Bronchial epithelial cell (primary cell): ENCODE measurements around the gene RAB3D. TPM values are rescaled to one million over a fixed set of nuclear protein-coding genes. Genes with fewer than 3 reads are reported as not detected.

Experiments
- DNase-seq: peaks from one replicate; pipeline ENCODE4 v3.0.0-alpha.2; 2010; ENCODE audit warnings: low read depth
- FAIRE-seq: peaks from 2 replicates; lab custom pipeline; 2011; peaks lifted over from hg19 to GRCh38; lab: Jason Lieb, UNC
- H3K27me3 ChIP-seq: 2 replicates; pipeline ENCODE4 v1.5.1; 2011; ENCODE audit warnings: low read length; ENCODE audit not compliant: control insufficient read depth, insufficient read depth
- H3K36me3 ChIP-seq: 2 replicates; pipeline ENCODE4 v1.5.1; 2011; ENCODE audit warnings: low read length; ENCODE audit not compliant: control insufficient read depth, insufficient read depth
- H3K4me3 ChIP-seq: 2 replicates; pipeline ENCODE4 v1.5.1; 2011; ENCODE audit warnings: mild to moderate bottlenecking, low read depth, low read length, control low read depth
- total RNA-seq: library from RNA; depleted of rRNA; stranded (reverse); fragments of >200 nt; gene quantifications from 2 replicates; pipeline ENCODE4 v1.2.1, GENCODE V29; 2014
- TF ChIP-seq, protein P1 (sequence below): IDR thresholded peaks from 2 replicates; pipeline ENCODE4 v1.5.1; 2011; ENCODE audit warnings: mild to moderate bottlenecking, moderate library complexity, low read length, control low read depth, inconsistent platforms; ENCODE audit not compliant: insufficient read depth, severe bottlenecking

RAB3D gene
- total RNA-seq, 1 donor from 2014 or later = 37.4 TPM

DNA sequence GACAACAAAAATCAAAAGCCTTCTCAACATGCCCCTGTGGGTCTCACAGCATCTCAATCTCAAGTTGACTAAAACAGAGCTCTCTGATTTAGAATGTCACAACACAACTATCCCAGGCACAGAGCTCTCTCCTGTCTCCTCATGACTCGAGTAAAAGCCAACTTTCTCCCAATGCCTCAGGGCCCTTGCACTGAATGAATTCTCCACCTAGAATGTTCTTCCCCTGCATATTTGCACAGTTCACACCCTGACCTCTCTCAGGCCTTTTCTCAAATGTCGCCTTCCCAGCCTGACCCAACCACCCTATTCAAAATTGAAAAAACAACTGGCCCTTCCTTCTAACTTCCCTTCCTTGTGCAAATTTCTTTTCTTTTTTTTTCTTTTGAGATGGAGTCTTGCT is 31.3 kb upstream of the RAB3D start:
- DNase-seq (no peak), FAIRE-seq (no peak)
- TF ChIP-seq, protein P1, sequence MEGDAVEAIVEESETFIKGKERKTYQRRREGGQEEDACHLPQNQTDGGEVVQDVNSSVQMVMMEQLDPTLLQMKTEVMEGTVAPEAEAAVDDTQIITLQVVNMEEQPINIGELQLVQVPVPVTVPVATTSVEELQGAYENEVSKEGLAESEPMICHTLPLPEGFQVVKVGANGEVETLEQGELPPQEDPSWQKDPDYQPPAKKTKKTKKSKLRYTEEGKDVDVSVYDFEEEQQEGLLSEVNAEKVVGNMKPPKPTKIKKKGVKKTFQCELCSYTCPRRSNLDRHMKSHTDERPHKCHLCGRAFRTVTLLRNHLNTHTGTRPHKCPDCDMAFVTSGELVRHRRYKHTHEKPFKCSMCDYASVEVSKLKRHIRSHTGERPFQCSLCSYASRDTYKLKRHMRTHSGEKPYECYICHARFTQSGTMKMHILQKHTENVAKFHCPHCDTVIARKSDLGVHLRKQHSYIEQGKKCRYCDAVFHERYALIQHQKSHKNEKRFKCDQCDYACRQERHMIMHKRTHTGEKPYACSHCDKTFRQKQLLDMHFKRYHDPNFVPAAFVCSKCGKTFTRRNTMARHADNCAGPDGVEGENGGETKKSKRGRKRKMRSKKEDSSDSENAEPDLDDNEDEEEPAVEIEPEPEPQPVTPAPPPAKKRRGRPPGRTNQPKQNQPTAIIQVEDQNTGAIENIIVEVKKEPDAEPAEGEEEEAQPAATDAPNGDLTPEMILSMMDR = no peak
- Histone ChIP-seq H3K27me3 (no peaks in the 10 kb centered on the region), H3K4me3 (no peak overlapping the region), H3K36me3 (peaks cover 4% of the 10 kb centered on the region)

DNA sequence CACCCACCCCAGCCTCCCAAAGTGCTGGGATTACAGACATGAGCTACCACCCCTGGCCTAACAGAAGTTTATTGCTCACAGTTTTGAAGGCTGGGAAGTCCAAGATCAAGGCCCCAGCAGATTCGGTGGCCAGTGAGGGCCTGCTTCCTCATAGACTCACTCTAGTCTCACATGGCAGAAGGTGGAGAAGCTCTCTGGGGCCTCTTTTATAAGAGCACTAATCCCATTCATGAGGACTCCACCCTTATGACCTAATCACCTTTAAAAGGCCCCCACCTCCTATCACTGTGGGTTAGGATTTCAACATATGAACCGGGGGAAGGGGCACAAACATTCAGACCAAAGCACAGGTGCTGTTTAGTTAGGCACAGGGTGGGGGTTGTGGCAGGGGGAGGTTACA is 28.1 kb upstream of the RAB3D start:
- FAIRE-seq = no peak
- TF ChIP-seq, protein P1 = no peak
- H3K27me3 ChIP-seq = no peaks in the 10 kb centered on the region
- no peak for DNase-seq
- H3K36me3 ChIP-seq = peaks cover 13% of the 10 kb centered on the region
- no peak overlapping the region for H3K4me3 ChIP-seq

DNA sequence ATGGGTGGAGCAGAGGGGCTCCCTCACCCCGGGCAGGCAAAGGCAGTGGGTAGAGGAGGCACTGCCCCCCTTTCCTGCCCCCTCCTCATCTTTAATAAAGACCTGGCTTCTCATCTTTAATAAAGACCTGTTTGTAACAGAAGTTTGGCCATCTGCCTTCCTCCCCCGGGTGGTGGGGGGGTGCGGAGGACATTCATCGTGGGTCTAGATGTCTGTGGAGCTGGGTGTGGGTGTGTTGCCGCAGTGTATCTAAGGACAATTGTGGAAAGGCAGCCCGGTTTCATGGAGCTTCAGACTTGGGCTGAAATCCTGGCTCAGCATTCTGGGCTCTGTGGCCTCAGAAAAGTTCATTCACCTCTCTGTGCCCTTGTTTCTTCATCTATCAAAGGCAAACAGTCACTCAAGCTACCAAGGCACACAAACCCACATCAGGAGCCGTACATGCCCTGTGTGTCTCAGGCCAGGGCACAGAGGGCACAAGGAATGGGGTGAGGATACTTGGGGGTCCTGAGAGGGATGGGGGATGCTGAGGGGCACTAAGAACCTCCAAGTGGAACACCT is 26.2 kb upstream of the RAB3D start:
- FAIRE-seq = no peak
- Histone ChIP-seq H3K4me3 (no peak overlapping the region), H3K27me3 (no peaks in the 10 kb centered on the region), H3K36me3 (peaks cover 14% of the 10 kb centered on the region)
- TF ChIP-seq, protein P1 = no peak
- no peak for DNase-seq

DNA sequence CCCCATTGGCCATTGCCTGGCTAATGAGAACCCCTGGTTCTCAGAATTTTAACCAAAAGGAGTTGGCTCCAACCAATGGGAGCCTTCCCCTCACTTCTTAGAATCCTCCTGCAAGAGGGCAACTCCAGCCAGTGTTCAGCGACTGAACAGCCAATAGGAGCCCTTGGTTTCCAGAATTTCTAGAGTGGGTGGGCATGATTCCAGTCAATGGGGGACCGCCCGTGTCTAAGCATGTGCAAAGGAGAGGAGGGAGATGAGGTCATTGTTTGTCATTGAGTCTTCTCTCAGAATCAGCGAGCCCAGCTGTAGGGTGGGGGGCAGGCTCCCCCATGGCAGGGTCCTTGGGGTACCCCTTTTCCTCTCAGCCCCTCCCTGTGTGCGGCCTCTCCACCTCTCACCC is 25.5 kb upstream of the RAB3D start:
- H3K4me3 ChIP-seq = no peak overlapping the region
- no peak for FAIRE-seq
- no peaks in the 10 kb centered on the region for H3K27me3 ChIP-seq
- peaks cover 14% of the 10 kb centered on the region for H3K36me3 ChIP-seq
- TF ChIP-seq, protein P1 = no peak
- no peak for DNase-seq

DNA sequence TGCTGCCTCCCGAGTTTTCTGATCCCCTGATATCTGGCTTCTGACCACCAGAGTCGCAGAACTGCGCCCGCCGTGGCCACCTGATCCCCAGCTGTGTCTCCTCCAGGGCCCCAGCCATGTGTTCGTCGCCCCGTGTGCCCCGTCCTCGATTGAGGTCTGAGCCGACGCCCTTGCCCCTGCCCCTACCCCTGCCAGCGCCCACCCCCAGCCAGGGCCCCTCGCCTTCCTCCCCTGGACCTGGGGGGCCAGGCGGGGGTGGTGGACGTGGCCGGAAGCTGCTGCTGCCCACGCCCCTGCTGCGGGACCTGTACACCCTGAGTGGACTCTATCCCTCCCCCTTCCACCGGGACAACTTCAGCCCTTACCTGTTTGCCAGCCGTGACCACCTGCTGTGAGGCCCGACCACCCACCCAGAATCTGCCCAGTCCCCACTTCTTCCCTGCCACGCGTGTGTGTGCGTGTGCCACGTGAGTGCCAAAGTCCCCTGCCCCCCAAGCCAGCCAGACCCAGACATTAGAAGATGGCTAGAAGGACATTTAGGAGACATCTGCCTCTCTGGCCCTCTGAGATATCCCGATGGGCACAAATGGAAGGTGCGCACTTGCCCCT is 24.9 kb upstream of the RAB3D start:
- DNase-seq = no peak
- FAIRE-seq = no peak
- no peak overlapping the region for H3K4me3 ChIP-seq
- TF ChIP-seq, protein P1 = no peak
- peaks cover 13% of the 10 kb centered on the region for H3K36me3 ChIP-seq
- H3K27me3 ChIP-seq = no peaks in the 10 kb centered on the region

DNA sequence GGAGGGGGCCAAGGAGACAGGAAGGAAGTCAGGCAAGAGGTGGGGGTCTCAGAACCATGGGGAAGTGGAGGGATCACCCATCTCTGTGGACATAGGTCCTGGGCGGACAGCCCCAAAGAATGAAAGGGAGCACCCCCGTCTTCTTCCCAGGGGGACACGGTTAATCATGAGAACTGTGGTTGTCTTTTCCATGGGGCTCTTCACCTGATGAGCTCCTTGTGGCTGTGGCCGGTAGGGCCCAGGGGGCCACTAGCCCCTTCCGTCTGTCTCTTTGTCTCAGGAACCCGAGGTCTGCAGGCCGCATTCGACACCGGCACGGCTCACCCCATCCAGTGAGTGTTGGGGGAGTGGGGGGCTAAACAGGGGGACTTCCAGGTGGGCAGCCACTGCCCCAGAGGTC is 24.4 kb upstream of the RAB3D start:
- TF ChIP-seq, protein P1 = no peak
- FAIRE-seq (no peak), DNase-seq (no peak)
- Histone ChIP-seq H3K27me3 (no peaks in the 10 kb centered on the region), H3K4me3 (no peak overlapping the region), H3K36me3 (peaks cover 13% of the 10 kb centered on the region)
